ENCODE measurements around the gene EXOC3.
"Not testable (repeated sequence)": the region's sequence is repeated elsewhere in the genome, so short reads cannot be mapped to it uniquely, and the experiment has no call there.

DNA sequence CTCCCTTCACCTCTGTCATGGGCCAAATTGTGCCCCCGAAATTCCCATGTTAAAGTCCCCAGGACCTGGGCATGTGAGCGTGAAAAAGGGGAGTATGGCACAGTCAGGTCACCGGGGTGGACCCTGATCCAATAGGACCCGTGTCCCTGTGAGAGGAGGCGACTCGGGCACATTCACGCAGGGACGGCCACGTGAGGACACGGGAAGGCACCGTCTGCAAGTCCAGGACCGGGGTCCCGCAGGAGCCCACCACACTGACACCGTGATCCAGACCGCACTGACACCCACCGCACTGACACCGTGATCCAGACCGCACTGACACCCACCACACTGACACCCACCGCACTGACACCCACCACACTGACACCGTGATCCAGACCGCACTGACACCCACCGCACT is 43.6 kb downstream of the EXOC3 start:
- TF ChIP-seq CTCF, POLR2A, POLR2AphosphoS5 (IDR thresholded peaks at IDR 0.05): not testable (repeated sequence)

Measured in sigmoid colon (tissue), 4 donors.